Measurements from ENCODE around the gene PRDX2.
A peak's percentile ranks its signal among the peaks of the same experiment; 100 is the strongest.
"Not testable (repeated sequence)": the region's sequence is repeated elsewhere in the genome, so short reads cannot be mapped to it uniquely, and the experiment has no call there.

PRDX2 gene

DNA sequence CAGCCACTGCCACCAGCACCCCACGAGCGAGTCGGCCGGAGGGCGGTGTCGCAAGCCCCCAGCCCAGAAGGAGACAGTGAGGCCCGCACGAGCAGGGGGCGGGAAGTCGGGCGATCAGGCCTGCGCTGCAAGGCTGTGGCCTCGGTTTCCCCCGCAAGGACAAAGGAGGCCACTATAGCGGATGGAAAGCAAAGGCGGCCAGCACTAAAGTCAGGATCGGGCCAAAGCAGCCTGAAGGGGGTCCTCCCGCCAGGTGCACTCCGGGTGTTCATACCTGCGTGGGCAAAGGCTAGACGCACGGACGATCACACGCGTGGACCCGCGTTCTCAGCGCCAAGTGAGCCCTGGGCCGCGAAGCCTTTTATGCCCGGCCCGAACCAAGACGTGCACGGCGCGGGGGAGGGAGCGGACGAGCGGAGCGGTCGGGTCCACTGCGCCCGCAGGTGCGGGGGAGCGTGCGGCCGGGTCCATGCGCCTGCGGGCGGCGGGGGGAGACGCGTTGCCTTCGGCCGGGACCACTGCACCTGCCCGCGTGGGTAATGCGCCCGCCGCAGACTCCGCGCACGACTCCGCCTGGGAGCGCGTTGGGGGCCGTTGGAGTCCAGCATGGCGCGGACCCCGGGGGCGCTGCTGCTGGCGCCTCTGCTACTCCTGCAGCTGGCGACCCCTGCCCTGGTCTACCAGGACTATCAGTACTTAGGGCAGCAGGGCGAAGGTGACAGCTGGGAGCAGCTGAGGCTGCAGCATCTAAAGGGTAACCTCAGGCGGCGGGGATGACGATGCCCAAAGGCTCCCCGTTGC, at the start of gene PRDX2, which contains the start of gene THSD8:
TSS of gene PRDX2 (minus strand) at position 335 of the 801 bp plus-strand sequence. CDS start 539 bp downstream, outside the sequence.
TSS of gene THSD8 (plus strand) at position 604 of the 801 bp plus-strand sequence. CDS start at position 607, 3 bp downstream.
- Mint-ChIP-seq H3K27me3 (peaks cover 32% of the 10 kb centered on the region), H3K9me3 (no peaks in the 10 kb centered on the region), H3K36me3 (ENCODE audit: low read depth) (peaks cover 27% of the 10 kb centered on the region), H3K27ac (peak within 1 kb of the TSS; percentile 67), H3K4me1 (ENCODE audit: low read depth) (peaks cover 36% of the 10 kb centered on the region), H3K4me3 (peak within 1 kb of the TSS; percentile 78)
- intact Hi-C loops (cut with micrococcal nuclease): no loop called here

DNA sequence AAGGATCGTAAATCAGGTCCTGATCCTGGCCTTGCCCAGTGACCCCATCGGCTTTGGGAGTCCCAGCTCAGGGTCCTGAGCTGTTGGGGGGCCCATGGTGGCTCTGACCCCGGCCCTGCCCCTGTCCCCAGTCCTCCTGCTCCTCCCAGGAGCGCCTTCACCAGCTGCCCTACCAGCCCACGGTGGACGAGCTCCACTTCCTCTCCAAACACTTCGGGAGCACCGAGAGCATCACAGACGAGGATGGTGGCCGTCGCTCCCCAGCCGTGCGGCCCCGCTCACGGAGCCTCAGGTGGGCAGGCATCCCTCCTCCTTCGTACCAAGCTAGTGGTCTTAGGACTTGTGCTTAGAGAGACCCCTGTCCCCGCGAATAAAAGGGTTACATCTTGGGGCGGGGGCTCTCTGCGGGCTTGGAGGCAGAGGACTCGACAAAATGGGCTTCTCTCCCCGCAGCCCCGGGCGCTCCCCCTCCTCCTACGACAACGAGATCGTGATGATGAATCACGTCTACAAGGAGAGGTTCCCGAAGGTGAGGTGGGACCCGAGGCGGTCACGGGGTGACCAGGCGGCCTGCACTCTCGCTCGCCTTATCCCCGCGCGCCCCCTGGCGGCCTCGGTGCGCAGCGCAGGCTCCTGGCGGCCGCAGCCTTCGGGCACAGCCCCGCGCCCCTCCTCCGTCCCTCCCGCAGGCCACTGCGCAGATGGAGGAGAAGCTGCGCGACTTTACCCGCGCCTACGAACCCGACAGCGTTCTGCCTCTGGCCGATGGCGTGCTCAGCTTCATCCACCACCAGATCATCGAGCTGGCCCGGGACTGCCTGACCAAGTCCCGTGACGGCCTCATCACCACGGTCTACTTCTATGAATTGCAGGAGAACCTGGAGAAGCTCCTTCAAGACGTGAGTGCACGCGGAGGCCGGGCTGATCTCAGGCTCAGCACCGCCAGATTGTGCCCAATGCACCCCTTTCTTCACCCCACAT, 45.8 kb upstream of the PRDX2 start:
- Mint-ChIP-seq H3K27ac (peak overlapping the region; percentile 31), H3K36me3 (ENCODE audit: low read depth) (no peaks in the 10 kb centered on the region), H3K9me3 (no peaks in the 10 kb centered on the region), H3K4me1 (ENCODE audit: low read depth) (peaks cover 10% of the 10 kb centered on the region), H3K27me3 (peaks cover 52% of the 10 kb centered on the region), H3K4me3 (peak overlapping the region; percentile 57)
- intact Hi-C loops (cut with micrococcal nuclease): loop anchor here (2.0 kb wide), 1 partner anchor 81 kb away; no protein-coding TSS in a partner anchor

DNA sequence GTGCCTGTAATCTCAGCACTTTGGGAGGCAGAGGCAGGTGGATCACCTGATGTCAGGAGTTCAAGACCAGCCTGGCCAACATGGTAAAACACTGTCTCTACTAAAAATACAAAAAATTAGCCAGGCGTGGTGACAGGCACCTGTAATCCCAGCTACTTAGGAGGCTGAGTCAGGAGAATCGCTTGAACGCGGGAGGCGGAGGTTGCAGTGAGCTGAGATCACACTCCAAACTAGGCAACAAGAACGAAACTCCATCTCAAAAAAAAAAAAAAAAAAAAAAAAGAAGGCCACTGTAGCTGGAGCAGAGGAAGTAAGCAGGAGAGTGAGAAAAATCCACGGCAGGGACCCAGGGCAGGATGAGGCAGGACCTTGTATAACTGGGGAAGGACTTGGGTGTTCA, 45.0 kb upstream of the PRDX2 start:
- not testable (repeated sequence) for H3K9me3 Mint-ChIP-seq, H3K4me3 Mint-ChIP-seq
- peaks cover 59% of the 10 kb centered on the region for H3K27me3 Mint-ChIP-seq

DNA sequence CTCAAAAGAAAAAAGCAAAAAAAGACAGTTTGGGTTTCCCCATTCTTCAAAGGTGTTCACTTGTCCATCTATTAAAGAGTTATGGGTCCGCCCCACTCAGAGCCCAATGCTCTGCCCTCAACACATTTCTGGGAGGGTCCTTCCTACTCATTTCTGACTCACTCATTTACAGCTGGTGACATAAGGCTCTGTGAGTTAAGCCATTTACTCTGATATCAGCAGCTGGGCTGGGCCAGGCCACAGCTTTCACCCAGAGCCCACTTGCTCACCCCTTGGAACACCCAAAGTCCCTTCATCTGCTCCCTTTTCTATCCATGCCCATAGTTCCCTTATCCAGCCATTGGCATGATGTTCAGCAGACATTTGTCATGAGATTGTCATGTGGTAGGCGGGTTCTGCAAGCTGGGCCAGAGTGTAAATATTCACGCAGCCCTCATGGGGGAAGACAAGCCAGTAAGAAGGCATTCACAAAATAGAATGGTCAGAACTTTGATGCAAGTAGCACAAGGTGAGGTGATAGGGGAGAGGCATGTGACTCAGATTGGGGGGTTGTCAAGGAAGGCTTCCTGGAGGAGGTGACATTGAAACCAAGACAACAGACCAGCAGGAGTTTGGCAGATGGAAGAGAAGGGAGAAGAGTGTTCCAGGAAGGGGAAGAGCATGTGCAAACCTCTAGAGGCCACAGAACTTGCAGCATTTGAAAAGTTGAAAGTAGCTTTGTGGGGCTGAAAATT, 42.6 kb upstream of the PRDX2 start:
- peaks cover 70% of the 10 kb centered on the region for H3K27me3 Mint-ChIP-seq
- intact Hi-C loops (cut with micrococcal nuclease): no loop called here

More for the DNA sequence above, 45.0 kb upstream of the PRDX2 start:
- H3K36me3 Mint-ChIP-seq (ENCODE audit: low read depth); H3K27ac Mint-ChIP-seq: not testable (repeated sequence)
- intact Hi-C loops (cut with micrococcal nuclease): loop anchor here (2.0 kb wide), 1 partner anchor 80 kb away; no protein-coding TSS in a partner anchor
- peaks cover 12% of the 10 kb centered on the region for H3K4me1 Mint-ChIP-seq (ENCODE audit: low read depth)

DNA sequence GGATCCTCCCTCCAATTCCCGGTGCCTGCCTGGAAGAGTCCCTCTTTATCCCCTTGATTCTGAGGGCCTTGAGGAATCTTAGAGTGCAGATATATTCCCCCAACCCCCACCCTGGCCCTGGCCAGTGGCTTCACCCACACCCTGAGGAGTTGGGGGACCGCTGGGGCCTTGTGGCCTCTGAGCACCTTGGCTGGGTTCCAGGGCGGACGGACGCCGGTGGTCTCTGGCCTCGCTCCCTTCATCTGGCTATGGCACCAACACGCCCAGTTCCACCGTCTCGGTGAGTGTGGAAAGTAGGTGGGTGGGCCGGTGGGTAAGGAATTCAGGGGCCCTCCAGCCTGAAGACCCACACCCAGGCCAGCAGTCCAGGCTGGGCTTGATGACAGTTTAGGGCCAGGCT, 41.7 kb upstream of the PRDX2 start:
- H3K4me3 Mint-ChIP-seq: no peak overlapping the region
- peaks cover 38% of the 10 kb centered on the region for H3K4me1 Mint-ChIP-seq (ENCODE audit: low read depth)
- H3K36me3 Mint-ChIP-seq (ENCODE audit: low read depth): no peaks in the 10 kb centered on the region
- H3K9me3 Mint-ChIP-seq: no peaks in the 10 kb centered on the region
- no peak overlapping the region for H3K27ac Mint-ChIP-seq
- intact Hi-C loops (cut with micrococcal nuclease): no loop called here
- peaks cover 76% of the 10 kb centered on the region for H3K27me3 Mint-ChIP-seq

More for the DNA sequence above, 42.6 kb upstream of the PRDX2 start:
- H3K36me3 Mint-ChIP-seq (ENCODE audit: low read depth): no peaks in the 10 kb centered on the region
- H3K9me3 Mint-ChIP-seq: no peaks in the 10 kb centered on the region
- H3K4me3 Mint-ChIP-seq: no peak overlapping the region
- H3K27ac Mint-ChIP-seq: no peak overlapping the region
- peaks cover 29% of the 10 kb centered on the region for H3K4me1 Mint-ChIP-seq (ENCODE audit: low read depth)

DNA sequence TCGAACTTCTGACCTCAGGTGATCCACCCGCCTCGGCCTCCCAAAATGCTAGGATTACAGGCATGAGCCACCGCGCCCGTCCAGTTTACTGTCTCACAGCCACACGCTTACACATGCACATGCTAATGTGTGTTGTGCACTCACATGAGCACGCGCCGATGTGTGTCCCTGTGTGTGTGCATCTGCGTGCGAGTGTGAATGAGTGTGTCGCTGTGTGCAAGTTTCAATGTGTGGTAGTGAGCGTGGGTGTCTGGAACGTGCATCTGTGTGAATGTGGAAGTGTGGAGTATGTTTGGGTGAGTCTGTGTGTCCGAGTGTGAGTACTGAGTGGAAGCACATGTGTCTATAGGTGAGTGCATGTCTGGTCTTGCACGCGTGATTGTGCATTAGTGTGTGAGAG, 40.9 kb upstream of the PRDX2 start:
- intact Hi-C loops (cut with micrococcal nuclease): no loop called here
- H3K9me3 Mint-ChIP-seq: no peaks in the 10 kb centered on the region
- H3K4me3 Mint-ChIP-seq: no peak overlapping the region
- no peaks in the 10 kb centered on the region for H3K36me3 Mint-ChIP-seq (ENCODE audit: low read depth)
- H3K27me3 Mint-ChIP-seq: peaks cover 76% of the 10 kb centered on the region
- peaks cover 35% of the 10 kb centered on the region for H3K4me1 Mint-ChIP-seq (ENCODE audit: low read depth)
- H3K27ac Mint-ChIP-seq: no peak overlapping the region

DNA sequence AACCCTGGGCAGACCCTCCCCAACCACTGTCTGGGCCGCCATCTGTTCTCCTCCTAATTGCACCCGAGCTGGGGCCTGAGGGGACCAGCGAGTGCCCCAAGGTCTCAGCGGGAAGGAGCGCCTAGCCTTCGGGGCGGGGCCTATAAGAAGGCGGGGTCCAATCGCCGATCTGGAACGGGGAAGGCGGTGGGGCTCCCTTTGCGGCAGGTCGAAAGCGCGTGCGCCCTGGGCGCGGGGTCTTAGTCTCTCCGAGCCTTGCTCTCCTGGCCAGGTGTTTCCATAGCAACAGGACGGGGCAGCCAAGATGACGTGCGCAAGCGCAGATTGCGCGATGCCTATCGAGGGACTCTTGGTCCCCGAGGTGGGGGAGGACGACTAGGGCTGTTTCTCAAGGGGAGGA, 39.5 kb upstream of the PRDX2 start:
- Mint-ChIP-seq H3K4me1 (ENCODE audit: low read depth) (peaks cover 38% of the 10 kb centered on the region), H3K36me3 (ENCODE audit: low read depth) (no peaks in the 10 kb centered on the region), H3K4me3 (peak overlapping the region; percentile 41), H3K9me3 (no peaks in the 10 kb centered on the region), H3K27me3 (peaks cover 75% of the 10 kb centered on the region), H3K27ac (no peak overlapping the region)
- intact Hi-C loops (cut with micrococcal nuclease): no loop called here

DNA sequence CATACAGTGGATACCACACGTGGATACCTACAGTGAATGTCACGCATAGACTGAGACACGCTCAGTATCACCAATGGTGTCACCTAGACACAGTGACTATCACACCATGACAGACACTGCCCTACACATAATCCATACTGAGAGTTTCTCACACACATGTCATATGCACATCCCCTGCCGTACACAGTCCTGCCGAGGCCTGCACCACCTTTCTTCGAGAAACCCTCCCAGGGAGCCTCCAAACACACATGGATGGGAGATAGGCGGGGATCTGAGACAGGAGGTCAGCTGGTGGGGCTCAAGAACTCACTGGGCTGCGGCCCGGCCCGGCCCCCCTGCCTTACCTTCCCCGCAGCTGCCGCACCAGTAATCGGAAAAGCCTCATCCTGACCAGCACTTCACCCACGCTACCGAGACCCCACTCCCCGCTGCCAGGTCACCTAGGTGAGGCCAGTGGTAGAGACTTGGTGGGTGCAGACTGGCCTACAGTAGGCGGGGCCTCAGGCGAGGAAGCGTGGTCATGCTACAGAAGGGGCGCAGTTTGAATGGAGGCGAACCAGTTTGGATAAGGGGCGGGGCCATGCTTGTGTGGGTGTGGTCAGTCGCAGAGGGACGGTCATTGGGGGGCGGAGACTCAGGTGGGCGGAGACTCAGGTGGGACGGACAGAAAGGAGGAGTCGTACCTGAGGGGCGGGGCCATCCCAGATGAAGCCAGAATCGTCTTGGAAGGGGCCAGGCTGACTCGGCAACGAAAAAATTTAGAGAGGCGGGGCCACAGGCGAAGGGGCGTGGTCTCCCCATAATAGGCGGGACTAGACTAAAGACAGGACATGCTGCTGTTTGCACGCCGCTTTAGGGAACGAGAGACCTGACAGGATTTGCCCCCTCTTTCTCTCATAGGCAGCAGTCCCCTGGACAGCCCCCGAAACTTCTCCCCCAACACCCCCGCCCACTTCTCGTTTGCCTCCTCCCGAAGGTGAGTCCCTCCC, 38.8 kb upstream of the PRDX2 start:
- Mint-ChIP-seq H3K9me3 (no peaks in the 10 kb centered on the region), H3K27me3 (peaks cover 82% of the 10 kb centered on the region), H3K4me1 (ENCODE audit: low read depth) (peaks cover 38% of the 10 kb centered on the region), H3K36me3 (ENCODE audit: low read depth) (no peaks in the 10 kb centered on the region), H3K4me3 (peak overlapping the region; percentile 41), H3K27ac (no peak overlapping the region)
- intact Hi-C loops (cut with micrococcal nuclease): no loop called here

DNA sequence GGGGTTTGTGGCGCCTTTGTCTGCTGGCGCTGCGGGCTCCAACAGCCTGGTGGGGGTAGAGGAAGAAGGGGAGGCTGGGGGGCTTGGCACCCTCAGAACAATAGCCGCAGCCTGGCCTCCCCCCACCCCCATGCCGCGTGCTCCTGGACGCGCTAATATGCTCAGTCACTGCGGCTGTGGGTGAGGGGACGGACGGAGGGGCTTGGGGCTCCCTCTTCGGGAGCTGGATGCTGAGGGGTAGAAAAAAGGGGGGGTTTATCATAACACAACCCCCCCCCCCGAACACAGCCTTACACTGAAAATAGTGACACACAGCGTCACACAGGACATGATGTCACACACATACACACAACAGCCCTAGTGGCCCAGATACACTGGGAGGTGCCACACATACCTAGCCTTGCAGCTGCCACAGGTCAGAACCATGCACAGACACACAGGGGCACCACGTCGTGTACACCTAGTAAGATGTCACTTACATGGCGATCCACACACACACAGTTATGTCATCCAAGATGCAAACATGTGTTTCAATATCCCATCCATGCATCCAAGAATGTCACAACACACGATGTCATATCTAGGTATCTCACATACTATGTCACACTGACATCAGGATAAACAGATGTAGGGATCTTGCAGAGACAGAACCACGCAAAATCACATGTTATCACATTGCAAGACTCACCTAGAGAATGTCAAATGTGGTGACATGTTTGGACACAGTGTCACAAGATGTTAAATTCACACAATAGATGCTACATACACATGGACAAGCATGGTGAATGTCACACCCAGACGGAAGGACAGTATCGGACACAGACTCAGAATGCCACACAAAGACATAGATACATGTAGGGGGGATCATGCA, 37.5 kb upstream of the PRDX2 start:
- H3K9me3 Mint-ChIP-seq: no peaks in the 10 kb centered on the region
- H3K4me3 Mint-ChIP-seq: peak overlapping the region; percentile 14
- H3K27ac Mint-ChIP-seq: no peak overlapping the region
- H3K36me3 Mint-ChIP-seq (ENCODE audit: low read depth): no peaks in the 10 kb centered on the region
- peaks cover 90% of the 10 kb centered on the region for H3K27me3 Mint-ChIP-seq
- intact Hi-C loops (cut with micrococcal nuclease): no loop called here
- H3K4me1 Mint-ChIP-seq (ENCODE audit: low read depth): peaks cover 43% of the 10 kb centered on the region

DNA sequence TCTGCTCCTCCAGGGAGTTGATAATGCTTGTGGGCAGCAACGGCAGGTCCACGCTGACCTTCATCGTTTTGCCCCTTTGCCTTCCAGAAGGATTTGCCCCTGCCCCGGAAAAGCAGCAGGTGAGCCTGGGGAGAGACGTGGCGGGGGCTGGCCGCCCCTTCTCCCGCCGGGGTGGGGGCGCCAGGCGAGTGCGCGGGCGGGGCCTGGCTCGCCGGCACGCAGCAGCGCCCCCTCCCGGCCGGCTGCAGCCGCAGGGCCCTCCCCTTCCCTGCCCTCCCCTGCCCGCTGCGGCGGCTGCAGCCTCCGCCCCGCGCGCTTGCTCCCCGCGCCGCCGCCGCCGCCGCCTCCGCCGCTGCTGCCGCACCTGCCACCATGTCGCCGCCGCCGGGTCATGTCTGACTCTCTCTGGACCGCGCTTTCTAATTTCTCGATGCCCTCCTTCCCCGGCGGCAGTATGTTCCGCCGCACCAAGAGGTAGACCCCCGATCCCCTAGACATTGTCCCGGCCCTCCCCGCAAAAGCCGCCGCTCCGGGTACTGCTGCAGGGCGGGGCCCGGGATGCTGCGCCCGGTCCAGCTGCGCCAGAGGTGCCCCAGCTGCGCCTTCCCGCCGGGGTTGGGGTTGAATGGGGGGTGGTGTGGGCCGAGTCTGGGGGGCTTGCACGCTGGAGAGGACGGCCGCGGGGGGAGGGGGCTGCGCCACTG, 36.7 kb upstream of the PRDX2 start, which contains the start of gene MAST1:
TSS of gene MAST1 (plus strand) at position 334 of the 704 bp plus-strand sequence. CDS start at position 392, 58 bp downstream.
- H3K27ac Mint-ChIP-seq: no peak within 1 kb of the TSS

DNA sequence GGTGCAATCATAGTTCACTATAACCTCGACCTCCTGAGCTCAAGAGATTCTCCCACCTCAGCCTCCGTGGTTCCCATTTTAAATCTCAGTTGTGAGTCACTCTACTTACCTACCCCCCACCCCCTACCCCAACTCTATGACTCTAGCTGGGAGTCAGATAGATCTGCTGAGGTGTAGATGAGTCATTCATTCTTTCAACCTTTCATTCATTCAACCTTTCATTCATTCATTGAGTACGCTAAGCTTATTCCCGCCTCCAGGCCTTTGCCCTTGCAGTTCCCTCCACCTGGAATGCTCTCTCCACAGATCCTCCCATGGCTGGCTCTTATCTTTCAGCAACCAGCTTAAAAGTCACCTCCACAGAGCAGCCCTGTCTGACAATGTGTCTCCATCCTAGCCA, 35.6 kb upstream of the PRDX2 start:
- H3K9me3 Mint-ChIP-seq: no peaks in the 10 kb centered on the region
- intact Hi-C loops (cut with micrococcal nuclease): no loop called here
- H3K4me1 Mint-ChIP-seq (ENCODE audit: low read depth): peaks cover 48% of the 10 kb centered on the region
- H3K27me3 Mint-ChIP-seq: peaks cover 89% of the 10 kb centered on the region
- H3K27ac Mint-ChIP-seq: no peak overlapping the region
- H3K4me3 Mint-ChIP-seq: no peak overlapping the region
- H3K36me3 Mint-ChIP-seq (ENCODE audit: low read depth): no peaks in the 10 kb centered on the region

More for the DNA sequence above, 36.7 kb upstream of the PRDX2 start, which contains the start of gene MAST1:
- no peaks in the 10 kb centered on the region for H3K9me3 Mint-ChIP-seq
- intact Hi-C loops (cut with micrococcal nuclease): no loop called here
- H3K4me3 Mint-ChIP-seq: peak within 1 kb of the TSS; percentile 60
- H3K27me3 Mint-ChIP-seq: peaks cover 86% of the 10 kb centered on the region
- H3K36me3 Mint-ChIP-seq (ENCODE audit: low read depth): no peaks in the 10 kb centered on the region
- peaks cover 43% of the 10 kb centered on the region for H3K4me1 Mint-ChIP-seq (ENCODE audit: low read depth)
